Neural cell (in vitro differentiated cells): ENCODE data around the gene DTD2. TPM values are rescaled to one million over a fixed set of nuclear protein-coding genes. Genes with fewer than 3 reads are reported as not detected.

Experiments used
- H2AFZ ChIP-seq: fragments of 200-600, 300-800 bp; sonication (generic), shearing (Covaris generic); 2 replicates; pipeline ENCODE4 v1.6.0; 2014; ENCODE audit warnings: low read depth, mild to moderate bottlenecking, antibody characterized with exemption, low read length, moderate library complexity
- H3F3A ChIP-seq: fragments of 200-600 bp; shearing (Covaris generic); 2 replicates; pipeline ENCODE4 v1.6.1; 2016; ENCODE audit warnings: mild to moderate bottlenecking, moderate library complexity, mixed read lengths, antibody characterized with exemption, low read length; ENCODE audit not compliant: insufficient read depth, poor library complexity, severe bottlenecking
- H3K27ac ChIP-seq: fragments of 200-600, 300-800 bp; sonication (generic), shearing (Covaris generic); 2 replicates; pipeline ENCODE4 v1.5.1; 2014; ENCODE audit warnings: mild to moderate bottlenecking, low read length, moderate library complexity
- H3K27me3 ChIP-seq: fragments of 300-800, 200-600 bp; sonication (generic), shearing (Covaris generic); 2 replicates; pipeline ENCODE4 v1.6.0; 2014; ENCODE audit warnings: mild to moderate bottlenecking, low read depth, low read length, moderate library complexity; ENCODE audit not compliant: insufficient read depth
- H3K36me3 ChIP-seq: fragments of 300-800, 200-600 bp; sonication (generic), shearing (Covaris generic); 2 replicates; pipeline ENCODE4 v1.5.1; 2014; ENCODE audit warnings: mild to moderate bottlenecking, antibody characterized with exemption, low read length, moderate library complexity; ENCODE audit not compliant: insufficient read depth
- H3K4me2 ChIP-seq: fragments of 300-800, 200-600 bp; sonication (generic), shearing (Covaris generic); 2 replicates; pipeline ENCODE4 v1.6.0; 2014; ENCODE audit warnings: mild to moderate bottlenecking, low read length
- H3K4me3 ChIP-seq: fragments of 300-800, 200-600 bp; sonication (generic), shearing (Covaris generic); 2 replicates; pipeline ENCODE4 v1.5.1; 2014; ENCODE audit warnings: mild to moderate bottlenecking, low read length, moderate library complexity
- H3K79me2 ChIP-seq: fragments of 200-600 bp; shearing (Covaris generic); replicated peaks from 2 replicates; pipeline ENCODE4 v1.6.0; 2014; ENCODE audit warnings: mild to moderate bottlenecking, low read length, moderate library complexity; ENCODE audit not compliant: insufficient read depth
- H3K9ac ChIP-seq: fragments of 300-800, 200-600 bp; sonication (generic), shearing (Covaris generic); 2 replicates; pipeline ENCODE4 v1.6.1; 2016; ENCODE audit warnings: mild to moderate bottlenecking, low read length, mixed read lengths
- H3K9me2 ChIP-seq: fragments of 200-600 bp; shearing (Covaris generic); 2 replicates; pipeline ENCODE4 v1.6.1; 2016; ENCODE audit warnings: mild to moderate bottlenecking, low read length, mixed read lengths; ENCODE audit not compliant: insufficient read depth
- H3K9me3 ChIP-seq: fragments of 200-600, 300-800 bp; sonication (generic), shearing (Covaris generic); 2 replicates; pipeline ENCODE4 v1.6.1; 2016; ENCODE audit warnings: mild to moderate bottlenecking, mixed run types, low read length, moderate library complexity, mixed read lengths
- H4K20me1 ChIP-seq: fragments of 200-600 bp; shearing (Covaris generic); 2 replicates; pipeline ENCODE4 v1.6.1; 2016; ENCODE audit warnings: mild to moderate bottlenecking, mixed run types; ENCODE audit not compliant: insufficient read depth
- CTCF ChIP-seq: fragments of 450-650 bp; IDR thresholded peaks from 2 replicates; pipeline ENCODE4 v1.5.1; 2014; ENCODE audit warnings: antibody characterized with exemption, mild to moderate bottlenecking, moderate library complexity; ENCODE audit not compliant: poor library complexity, severe bottlenecking
- EP300 ChIP-seq: fragments of 450-650 bp; conservative IDR thresholded peaks from 2 replicates; pipeline ENCODE4 v1.6.1; 2014; ENCODE audit warnings: antibody characterized with exemption, mild to moderate bottlenecking, moderate library complexity; ENCODE audit not compliant: poor library complexity, severe bottlenecking
- EZH2 ChIP-seq: fragments of 200-600, 300-800 bp; shearing (Covaris generic), sonication (generic); IDR thresholded peaks from 2 replicates; pipeline ENCODE4 v1.6.1; 2014; ENCODE audit warnings: antibody characterized with exemption, low read length, borderline replicate concordance, mild to moderate bottlenecking; ENCODE audit not compliant: insufficient read depth, poor library complexity, severe bottlenecking
- MXI1 ChIP-seq: fragments of 450-650 bp; conservative IDR thresholded peaks from 2 replicates; pipeline ENCODE4 v1.6.1; 2014; ENCODE audit warnings: antibody characterized with exemption, mild to moderate bottlenecking; ENCODE audit not compliant: poor library complexity, severe bottlenecking
- POLR2AphosphoS5 ChIP-seq: IDR thresholded peaks from 2 replicates; pipeline ENCODE4 v1.6.1; 2012
- RAD21 ChIP-seq: fragments of 450-650 bp; conservative IDR thresholded peaks from 2 replicates; pipeline ENCODE4 v1.6.1; 2014; ENCODE audit warnings: antibody characterized with exemption, mild to moderate bottlenecking, moderate library complexity
- REST ChIP-seq: IDR thresholded peaks from 2 replicates; pipeline ENCODE4 v1.6.1; 2012; ENCODE audit warnings: borderline replicate concordance
- SMC3 ChIP-seq: fragments of 450-650 bp; conservative IDR thresholded peaks from 2 replicates; pipeline ENCODE4 v1.6.1; 2014; ENCODE audit warnings: antibody characterized with exemption, mild to moderate bottlenecking, moderate library complexity; ENCODE audit not compliant: poor library complexity
- TAF1 ChIP-seq: IDR thresholded peaks from 2 replicates; pipeline ENCODE4 v1.6.1; 2012; ENCODE audit warnings: low read depth
- polyA plus RNA-seq: library from polyadenylated mRNA; depleted of rRNA; stranded (reverse); fragments of >200 nt; gene quantifications from 2 replicates; pipeline ENCODE4 v1.2.3, GENCODE V29; 2014

Gene DTD2
- polyA plus RNA-seq, 1 donor from 2014 or later: 38.8 TPM

GRCh38 chr14:31461545-31461944 lies 4.2 kb upstream of the DTD2 start:
- Histone ChIP-seq H3K4me3 (no peak overlapping the region), H3K9me3 (no peaks in the 10 kb centered on the region), H3F3A (no peaks in the 10 kb centered on the region), H2AFZ (no peak overlapping the region), H3K36me3 (no peaks in the 10 kb centered on the region), H3K27ac (no peak overlapping the region), H3K9ac (no peak overlapping the region), H4K20me1 (no peaks in the 10 kb centered on the region), H3K9me2 (no peaks in the 10 kb centered on the region), H3K27me3 (no peaks in the 10 kb centered on the region), H3K79me2 (no peaks in the 10 kb centered on the region), H3K4me2 (no peak overlapping the region)
- TF ChIP-seq EZH2 (no peak), MXI1 (no peak), POLR2AphosphoS5 (no peak)

GRCh38 chr14:31457665-31458659 lies 656 bp upstream of the DTD2 start:
- H4K20me1 ChIP-seq: no peaks in the 10 kb centered on the region
- peak overlapping the region; percentile 40 for H2AFZ ChIP-seq
- peak overlapping the region; percentile 74 for H3K4me3 ChIP-seq
- peak overlapping the region; percentile 75 for H3K27ac ChIP-seq
- H3K27me3 ChIP-seq: no peaks in the 10 kb centered on the region
- H3K36me3 ChIP-seq: no peaks in the 10 kb centered on the region
- no peaks in the 10 kb centered on the region for H3K79me2 ChIP-seq
- H3K9me2 ChIP-seq: no peaks in the 10 kb centered on the region
- H3K9ac ChIP-seq: peak overlapping the region; percentile 81
- H3K9me3 ChIP-seq: no peaks in the 10 kb centered on the region
- TF ChIP-seq POLR2AphosphoS5 (peak; percentile 35), RAD21 (no peak), EP300 (peak; percentile 27), CTCF (no peak)
- no peaks in the 10 kb centered on the region for H3F3A ChIP-seq
- H3K4me2 ChIP-seq: peak overlapping the region; percentile 71

GRCh38 chr14:31449971-31450610 lies 7.2 kb downstream of the DTD2 start:
- Histone ChIP-seq H2AFZ (no peak overlapping the region), H3K79me2 (no peaks in the 10 kb centered on the region), H3K9me3 (no peaks in the 10 kb centered on the region), H3K27ac (no peak overlapping the region), H3K4me2 (no peak overlapping the region), H3K9me2 (no peaks in the 10 kb centered on the region), H3K4me3 (no peak overlapping the region), H4K20me1 (no peaks in the 10 kb centered on the region), H3K27me3 (no peaks in the 10 kb centered on the region), H3K36me3 (no peaks in the 10 kb centered on the region), H3K9ac (no peak overlapping the region), H3F3A (no peaks in the 10 kb centered on the region)
- TF ChIP-seq SMC3 (no peak), REST (no peak), EZH2 (no peak), EP300 (no peak), TAF1 (no peak), MXI1 (no peak), CTCF (peak; percentile 56), POLR2AphosphoS5 (no peak), RAD21 (peak; percentile 46)
